ENCODE measurements around the gene CDT1.
"Not testable (repeated sequence)": the region's sequence is repeated elsewhere in the genome, so short reads cannot be mapped to it uniquely, and the experiment has no call there.

CDT1 gene

GRCh38 chr16:88816736-88817535 is 13.3 kb downstream of the CDT1 start:
- DNase-seq (ENCODE audit: low read depth) = no peak

GRCh38 chr16:88817785-88818574 is 14.4 kb downstream of the CDT1 start:
- DNase-seq (ENCODE audit: low read depth) = no peak

GRCh38 chr16:88818575-88818874 is 14.9 kb downstream of the CDT1 start:
- no peak for DNase-seq (ENCODE audit: low read depth)

- DNase-seq (ENCODE audit: low read depth) = no peak
Observed at GRCh38 chr16:88819126-88819525, 15.5 kb downstream of the CDT1 start.

GRCh38 chr16:88820385-88821025 is 16.9 kb downstream of the CDT1 start:
- no peak for DNase-seq (ENCODE audit: low read depth)

- no peak for DNase-seq (ENCODE audit: low read depth)
Observed at GRCh38 chr16:88821168-88821850, 17.7 kb downstream of the CDT1 start.

- DNase-seq (ENCODE audit: low read depth) = no peak
Observed at GRCh38 chr16:88822281-88823040, 18.9 kb downstream of the CDT1 start.

- DNase-seq (ENCODE audit: low read depth) = not testable (repeated sequence)
Observed at GRCh38 chr16:88823646-88824045, 20.1 kb downstream of the CDT1 start.

- DNase-seq (ENCODE audit: low read depth) = no peak
Observed at GRCh38 chr16:88824256-88825077, 20.9 kb downstream of the CDT1 start.

GRCh38 chr16:88825146-88825545 is 21.6 kb downstream of the CDT1 start:
- DNase-seq (ENCODE audit: low read depth) = no peak

- no peak for DNase-seq (ENCODE audit: low read depth)
Observed at GRCh38 chr16:88826070-88826840, 22.7 kb downstream of the CDT1 start.

- DNase-seq (ENCODE audit: low read depth) = no peak
Observed at GRCh38 chr16:88827727-88828126, 24.1 kb downstream of the CDT1 start.

- no peak for DNase-seq (ENCODE audit: low read depth)
Observed at GRCh38 chr16:88828711-88829110, 25.1 kb downstream of the CDT1 start.

- DNase-seq (ENCODE audit: low read depth) = no peak
Observed at GRCh38 chr16:88830258-88830657, 26.7 kb downstream of the CDT1 start.

- DNase-seq (ENCODE audit: low read depth) = no peak
Observed at GRCh38 chr16:88830783-88831182, 27.2 kb downstream of the CDT1 start.

- DNase-seq (ENCODE audit: low read depth) = no peak
Observed at GRCh38 chr16:88831838-88832237, 28.2 kb downstream of the CDT1 start.

GRCh38 chr16:88833086-88833485 is 29.5 kb downstream of the CDT1 start:
- no peak for DNase-seq (ENCODE audit: low read depth)

GRCh38 chr16:88834670-88835069 is 31.1 kb downstream of the CDT1 start:
- DNase-seq (ENCODE audit: low read depth) = no peak

GRCh38 chr16:88835383-88835782 is 31.8 kb downstream of the CDT1 start:
- no peak for DNase-seq (ENCODE audit: low read depth)

- DNase-seq (ENCODE audit: low read depth) = no peak
Observed at GRCh38 chr16:88835818-88836217, 32.2 kb downstream of the CDT1 start.
